ENCODE data around the gene ZPR1. TPM values are rescaled to one million over a fixed set of nuclear protein-coding genes. Genes with fewer than 3 reads are reported as not detected.

The ZPR1 gene
- polyA plus RNA-seq, 1 donor from 2014 or later = 34.5 TPM

- Histone ChIP-seq H3K9me2 (ENCODE audit: insufficient read depth, low read length) (no peaks in the 10 kb centered on the region), H3K27ac (ENCODE audit: low read length) (no peak overlapping the region)
- TF ChIP-seq, protein P1, sequence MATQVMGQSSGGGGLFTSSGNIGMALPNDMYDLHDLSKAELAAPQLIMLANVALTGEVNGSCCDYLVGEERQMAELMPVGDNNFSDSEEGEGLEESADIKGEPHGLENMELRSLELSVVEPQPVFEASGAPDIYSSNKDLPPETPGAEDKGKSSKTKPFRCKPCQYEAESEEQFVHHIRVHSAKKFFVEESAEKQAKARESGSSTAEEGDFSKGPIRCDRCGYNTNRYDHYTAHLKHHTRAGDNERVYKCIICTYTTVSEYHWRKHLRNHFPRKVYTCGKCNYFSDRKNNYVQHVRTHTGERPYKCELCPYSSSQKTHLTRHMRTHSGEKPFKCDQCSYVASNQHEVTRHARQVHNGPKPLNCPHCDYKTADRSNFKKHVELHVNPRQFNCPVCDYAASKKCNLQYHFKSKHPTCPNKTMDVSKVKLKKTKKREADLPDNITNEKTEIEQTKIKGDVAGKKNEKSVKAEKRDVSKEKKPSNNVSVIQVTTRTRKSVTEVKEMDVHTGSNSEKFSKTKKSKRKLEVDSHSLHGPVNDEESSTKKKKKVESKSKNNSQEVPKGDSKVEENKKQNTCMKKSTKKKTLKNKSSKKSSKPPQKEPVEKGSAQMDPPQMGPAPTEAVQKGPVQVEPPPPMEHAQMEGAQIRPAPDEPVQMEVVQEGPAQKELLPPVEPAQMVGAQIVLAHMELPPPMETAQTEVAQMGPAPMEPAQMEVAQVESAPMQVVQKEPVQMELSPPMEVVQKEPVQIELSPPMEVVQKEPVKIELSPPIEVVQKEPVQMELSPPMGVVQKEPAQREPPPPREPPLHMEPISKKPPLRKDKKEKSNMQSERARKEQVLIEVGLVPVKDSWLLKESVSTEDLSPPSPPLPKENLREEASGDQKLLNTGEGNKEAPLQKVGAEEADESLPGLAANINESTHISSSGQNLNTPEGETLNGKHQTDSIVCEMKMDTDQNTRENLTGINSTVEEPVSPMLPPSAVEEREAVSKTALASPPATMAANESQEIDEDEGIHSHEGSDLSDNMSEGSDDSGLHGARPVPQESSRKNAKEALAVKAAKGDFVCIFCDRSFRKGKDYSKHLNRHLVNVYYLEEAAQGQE (IDR thresholded peaks at IDR 0.05; ENCODE audit: borderline replicate concordance) = no peak
- no peak for TF ChIP-seq CTCF (IDR thresholded peaks at IDR 0.05; ENCODE audit: poor library complexity, severe bottlenecking)
- TF ChIP-seq EZH2 (IDR thresholded peaks at IDR 0.05; ENCODE audit: borderline replicate concordance, insufficient read depth, low read length, poor library complexity, severe bottlenecking) = no peak
- TF ChIP-seq TAF1 (IDR thresholded peaks at IDR 0.05; ENCODE audit: low read depth) = no peak
- no peak for TF ChIP-seq POLR2AphosphoS5 (IDR thresholded peaks at IDR 0.05)
- no peak for TF ChIP-seq MXI1 (conservative IDR thresholded peaks at IDR 0.05; ENCODE audit: poor library complexity, severe bottlenecking)
These were observed 46.2 kb upstream of the ZPR1 start for GRCh38 chr11:116833816-116834534.

DNA sequence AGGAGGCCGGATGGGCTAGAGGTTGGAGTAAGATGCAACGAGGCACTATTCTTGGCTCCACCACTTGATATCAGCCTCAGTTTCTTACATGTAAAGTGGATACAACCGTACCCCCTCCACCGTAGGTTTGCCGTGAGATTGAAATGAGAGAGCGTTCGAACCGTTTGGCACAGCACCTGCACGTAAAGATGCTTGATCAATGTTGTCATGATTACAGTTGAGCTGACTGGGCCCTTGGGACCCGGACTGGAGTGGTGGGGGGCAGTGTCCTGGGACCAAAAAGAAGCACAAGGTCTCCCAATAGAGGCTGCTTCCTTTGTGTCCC lies 45.6 kb upstream of the ZPR1 start:
- Histone ChIP-seq H3F3A (ENCODE audit: insufficient read depth, low read length, poor library complexity, severe bottlenecking) (no peaks in the 10 kb centered on the region), H3K27me3 (ENCODE audit: insufficient read depth, low read depth, low read length) (no peaks in the 10 kb centered on the region), H3K4me2 (ENCODE audit: low read length) (no peak overlapping the region), H3K79me2 (replicated peaks; ENCODE audit: insufficient read depth, low read length) (no peaks in the 10 kb centered on the region), H3K9me2 (ENCODE audit: insufficient read depth, low read length) (no peaks in the 10 kb centered on the region), H2AFZ (ENCODE audit: low read depth, low read length) (no peak overlapping the region), H3K27ac (ENCODE audit: low read length) (no peak overlapping the region), H3K9me3 (ENCODE audit: low read length) (no peaks in the 10 kb centered on the region), H3K36me3 (ENCODE audit: insufficient read depth, low read length) (no peaks in the 10 kb centered on the region), H3K4me3 (ENCODE audit: low read length) (no peak overlapping the region), H4K20me1 (ENCODE audit: insufficient read depth) (no peaks in the 10 kb centered on the region), H3K9ac (ENCODE audit: low read length) (no peak overlapping the region)
- no peak for TF ChIP-seq POLR2AphosphoS5 (IDR thresholded peaks at IDR 0.05)
- no peak for TF ChIP-seq TAF1 (IDR thresholded peaks at IDR 0.05; ENCODE audit: low read depth)
- TF ChIP-seq, protein P1 (IDR thresholded peaks at IDR 0.05; ENCODE audit: borderline replicate concordance) = no peak
- TF ChIP-seq CTCF (IDR thresholded peaks at IDR 0.05; ENCODE audit: poor library complexity, severe bottlenecking) = no peak
- no peak for TF ChIP-seq RAD21 (conservative IDR thresholded peaks at IDR 0.05)
- no peak for TF ChIP-seq EZH2 (IDR thresholded peaks at IDR 0.05; ENCODE audit: borderline replicate concordance, insufficient read depth, low read length, poor library complexity, severe bottlenecking)
- no peak for TF ChIP-seq SMC3 (conservative IDR thresholded peaks at IDR 0.05; ENCODE audit: poor library complexity)
- TF ChIP-seq EP300 (conservative IDR thresholded peaks at IDR 0.05; ENCODE audit: poor library complexity, severe bottlenecking) = no peak
- no peak for TF ChIP-seq MXI1 (conservative IDR thresholded peaks at IDR 0.05; ENCODE audit: poor library complexity, severe bottlenecking)

More at GRCh38 chr11:116833816-116834534, 46.2 kb upstream of the ZPR1 start:
- H3K27me3 ChIP-seq (ENCODE audit: insufficient read depth, low read depth, low read length) = no peaks in the 10 kb centered on the region
- H3F3A ChIP-seq (ENCODE audit: insufficient read depth, low read length, poor library complexity, severe bottlenecking) = no peaks in the 10 kb centered on the region
- no peaks in the 10 kb centered on the region for H3K9me3 ChIP-seq (ENCODE audit: low read length)
- no peak overlapping the region for H3K4me2 ChIP-seq (ENCODE audit: low read length)
- H3K9ac ChIP-seq (ENCODE audit: low read length) = no peak overlapping the region
- H3K4me3 ChIP-seq (ENCODE audit: low read length) = no peak overlapping the region
- no peaks in the 10 kb centered on the region for H3K36me3 ChIP-seq (ENCODE audit: insufficient read depth, low read length)
- no peak overlapping the region for H2AFZ ChIP-seq (ENCODE audit: low read depth, low read length)
- no peaks in the 10 kb centered on the region for H3K79me2 ChIP-seq (replicated peaks; ENCODE audit: insufficient read depth, low read length)
- no peaks in the 10 kb centered on the region for H4K20me1 ChIP-seq (ENCODE audit: insufficient read depth)
